Activated CD8-positive, alpha-beta memory T cell treated with anti-CD3 and anti-CD28 coated beads, Interleukin-2, amount 10 ng/mL, durations not matched to agents 7 days and 5 days (primary cell): ENCODE measurements around the gene TOPAZ1. TPM values are rescaled to one million over a fixed set of nuclear protein-coding genes. Genes with fewer than 3 reads are reported as not detected.

ENCODE experiments used
- ATAC-seq: fragments of 150-1000 bp; cut with Tn5 transposase; one replicate; pipeline ENCODE4 v1.10.0; 2021; ENCODE audit warnings: moderate library complexity
- CTCF ChIA-PET: fragments of 350-600 bp; sonication (Branson Sonifier 250); formaldehyde crosslinking; loops from one replicate; lab custom pipeline; 2021; ENCODE audit warnings: antibody characterized with exemption; lab: Charles Lee
- DNase-seq: peaks from one replicate; pipeline ENCODE4 v3.0.0-alpha.2; 2020
- H3K27ac Mint-ChIP-seq: one replicate; pipeline ENCODE4 v1.8.0; 2021; ENCODE audit warnings: mild to moderate bottlenecking, mixed read lengths
- H3K27me3 Mint-ChIP-seq: one replicate; pipeline ENCODE4 v1.8.0; 2021; ENCODE audit warnings: mixed read lengths
- H3K36me3 Mint-ChIP-seq: one replicate; pipeline ENCODE4 v1.8.0; 2021; ENCODE audit warnings: mild to moderate bottlenecking, mixed read lengths
- H3K4me1 Mint-ChIP-seq: one replicate; pipeline ENCODE4 v1.8.0; 2021; ENCODE audit warnings: mixed read lengths
- H3K4me3 Mint-ChIP-seq: one replicate; pipeline ENCODE4 v1.8.0; 2021; ENCODE audit warnings: mild to moderate bottlenecking, moderate library complexity, mixed read lengths
- H3K9me3 Mint-ChIP-seq: one replicate; pipeline ENCODE4 v1.8.0; 2022; ENCODE audit warnings: low read depth, mixed read lengths
- total RNA-seq, 2 experiments: library from RNA; stranded (reverse); gene quantifications; one replicate each; pipeline ENCODE4 v1.2.3, GENCODE V29; 2021

The TOPAZ1 gene
- total RNA-seq, 2 experiments from 2014 or later, result not detected

DNA sequence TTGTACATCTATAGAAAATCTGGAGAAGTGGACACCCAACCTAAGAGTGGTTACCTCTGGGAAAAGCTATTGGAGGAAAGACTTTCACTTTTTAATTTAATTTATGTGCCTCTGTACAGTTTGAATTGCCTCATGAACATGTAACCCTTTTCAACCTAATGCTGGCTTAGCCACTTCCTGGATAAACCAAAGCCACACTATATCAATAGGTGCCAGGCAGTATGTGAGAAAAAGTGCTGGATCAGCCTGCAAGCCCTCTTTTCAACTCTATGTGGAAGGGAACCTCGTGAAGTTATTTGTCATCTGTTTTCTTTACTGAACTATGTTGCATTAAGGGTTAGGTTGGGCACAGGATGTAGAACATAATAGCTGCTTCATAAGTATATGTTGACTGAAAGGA lies 9.3 kb upstream of the TOPAZ1 start:
- no peak for DNase-seq
- peak; percentile 39 for ATAC-seq
- Mint-ChIP-seq H3K36me3 (no peaks in the 10 kb centered on the region), H3K4me1 (peaks cover 8% of the 10 kb centered on the region), H3K9me3 (no peaks in the 10 kb centered on the region), H3K27me3 (peaks cover 9% of the 10 kb centered on the region), H3K4me3 (no peak overlapping the region), H3K27ac (no peak overlapping the region)
- CTCF ChIA-PET, result no interaction called here

GRCh38 chr3:44234648-44235268 lies 6.9 kb upstream of the TOPAZ1 start:
- Mint-ChIP-seq H3K27me3 (peaks cover 14% of the 10 kb centered on the region), H3K4me3 (no peak overlapping the region), H3K27ac (no peak overlapping the region), H3K9me3 (no peaks in the 10 kb centered on the region), H3K36me3 (no peaks in the 10 kb centered on the region), H3K4me1 (peaks cover 8% of the 10 kb centered on the region)
- CTCF ChIA-PET, result interaction anchor here (1.1 to 1.9 kb wide), 3 partner anchors 8 to 21 kb away, joined by 3 to 7 read pairs (median 6); no protein-coding TSS in a partner anchor
- ATAC-seq, result no peak
- DNase-seq, result no peak

GRCh38 chr3:44235604-44236484 lies 5.8 kb upstream of the TOPAZ1 start:
- peak; percentile 63 for ATAC-seq
- H3K4me3 Mint-ChIP-seq, result no peak overlapping the region

DNA sequence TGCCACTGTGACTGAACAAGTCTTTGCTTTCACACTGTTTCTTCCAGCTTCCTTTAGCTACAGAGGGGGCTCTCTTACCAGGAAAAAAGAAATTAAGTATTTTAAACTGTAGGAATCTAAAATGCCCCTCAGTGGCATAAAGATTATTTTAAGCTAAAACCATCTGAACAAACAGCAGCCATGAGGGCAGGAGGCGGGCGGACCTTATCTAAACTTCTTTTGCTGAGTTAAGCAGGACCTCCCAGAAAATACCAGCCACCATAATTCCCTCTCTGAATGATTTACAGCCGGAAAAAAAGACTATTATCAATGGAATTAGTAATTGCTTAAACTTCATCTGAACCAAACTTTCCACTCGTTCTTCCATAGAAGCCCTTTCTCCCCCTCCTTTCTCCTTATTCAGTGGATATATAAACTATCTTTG lies 5.2 kb upstream of the TOPAZ1 start:
- no peak overlapping the region for H3K4me3 Mint-ChIP-seq
- H3K4me1 Mint-ChIP-seq, result peaks cover 8% of the 10 kb centered on the region
- DNase-seq (no peak), ATAC-seq (no peak)
- no peaks in the 10 kb centered on the region for H3K36me3 Mint-ChIP-seq
- peaks cover 14% of the 10 kb centered on the region for H3K27me3 Mint-ChIP-seq
- no peaks in the 10 kb centered on the region for H3K9me3 Mint-ChIP-seq
- CTCF ChIA-PET, result interaction anchor here (0.9 kb wide), 1 partner anchor 17 kb away, joined by 3 read pairs; no protein-coding TSS in a partner anchor
- no peak overlapping the region for H3K27ac Mint-ChIP-seq

More at GRCh38 chr3:44235604-44236484, 5.8 kb upstream of the TOPAZ1 start:
- Mint-ChIP-seq H3K27ac (no peak overlapping the region), H3K36me3 (no peaks in the 10 kb centered on the region), H3K4me1 (peaks cover 8% of the 10 kb centered on the region), H3K9me3 (no peaks in the 10 kb centered on the region), H3K27me3 (peaks cover 14% of the 10 kb centered on the region)
- CTCF ChIA-PET, result interaction anchor here (0.9 to 1.9 kb wide), 4 partner anchors 9 to 19 kb away, joined by 3 to 7 read pairs (median 4); no protein-coding TSS in a partner anchor
- peak; percentile 55 for DNase-seq

DNA sequence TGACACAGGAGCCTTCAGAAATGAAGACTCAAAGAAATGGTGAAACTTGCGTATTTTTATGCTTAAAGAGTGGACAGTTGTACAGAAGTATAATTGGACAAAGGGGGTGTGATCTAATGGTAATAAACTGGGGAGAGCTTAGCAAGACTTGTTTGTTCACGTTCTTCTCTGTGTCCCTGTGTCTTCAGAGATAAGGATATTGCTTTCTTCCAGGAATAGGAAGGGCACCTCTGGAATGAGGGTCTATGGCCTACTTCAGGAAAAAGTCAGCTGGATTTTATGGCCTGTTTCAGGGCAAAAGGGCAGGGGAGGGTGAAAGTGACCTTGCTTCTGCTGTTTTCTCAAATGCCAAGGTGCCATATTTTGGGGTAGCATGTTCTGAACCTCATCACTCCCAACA lies 4.5 kb upstream of the TOPAZ1 start:
- peaks cover 14% of the 10 kb centered on the region for H3K27me3 Mint-ChIP-seq
- H3K9me3 Mint-ChIP-seq, result no peaks in the 10 kb centered on the region
- no peak overlapping the region for H3K27ac Mint-ChIP-seq
- DNase-seq, result no peak
- H3K4me1 Mint-ChIP-seq, result peaks cover 8% of the 10 kb centered on the region
- ATAC-seq, result no peak
- no peaks in the 10 kb centered on the region for H3K36me3 Mint-ChIP-seq
- no peak overlapping the region for H3K4me3 Mint-ChIP-seq
- CTCF ChIA-PET, result no interaction called here

- no peaks in the 10 kb centered on the region for H3K9me3 Mint-ChIP-seq
- H3K4me1 Mint-ChIP-seq, result peaks cover 5% of the 10 kb centered on the region
- CTCF ChIA-PET, result no interaction called here
- no peaks in the 10 kb centered on the region for H3K36me3 Mint-ChIP-seq
- DNase-seq (no peak), ATAC-seq (no peak)
- H3K4me3 Mint-ChIP-seq, result no peak overlapping the region
- peaks cover 14% of the 10 kb centered on the region for H3K27me3 Mint-ChIP-seq
- H3K27ac Mint-ChIP-seq, result no peak overlapping the region
Measured at GRCh38 chr3:44237665-44238064, 4.0 kb upstream of the TOPAZ1 start.

GRCh38 chr3:44238889-44239288 lies 2.8 kb upstream of the TOPAZ1 start:
- DNase-seq (no peak), ATAC-seq (no peak)
- Mint-ChIP-seq H3K27ac (no peak overlapping the region), H3K4me3 (no peak overlapping the region), H3K4me1 (peaks cover 5% of the 10 kb centered on the region), H3K27me3 (peaks cover 24% of the 10 kb centered on the region), H3K36me3 (no peaks in the 10 kb centered on the region), H3K9me3 (no peaks in the 10 kb centered on the region)
- CTCF ChIA-PET, result no interaction called here

DNA sequence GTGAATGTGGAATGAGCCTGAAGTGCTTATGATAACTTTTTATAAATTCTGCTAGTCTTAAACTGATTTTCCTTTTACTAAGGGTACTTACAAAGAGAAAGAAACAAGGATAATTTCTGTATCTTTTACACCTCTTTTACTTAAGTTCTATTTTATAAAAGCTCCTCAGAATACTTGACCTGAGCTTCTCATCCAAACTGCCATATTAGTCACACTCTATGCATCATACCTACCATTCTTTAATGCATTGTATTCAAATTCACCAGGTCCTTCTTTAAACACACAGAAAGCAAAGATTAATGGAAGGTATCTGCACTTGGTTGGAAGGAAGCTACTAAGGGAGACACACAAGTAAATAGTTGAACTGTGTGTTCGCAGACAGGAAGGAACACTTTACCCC lies 1.6 kb upstream of the TOPAZ1 start:
- Mint-ChIP-seq H3K9me3 (no peaks in the 10 kb centered on the region), H3K4me1 (peaks cover 5% of the 10 kb centered on the region), H3K27me3 (peaks cover 31% of the 10 kb centered on the region), H3K36me3 (no peaks in the 10 kb centered on the region), H3K27ac (no peak overlapping the region), H3K4me3 (no peak overlapping the region)
- CTCF ChIA-PET, result no interaction called here
- no peak for DNase-seq
- ATAC-seq, result no peak

DNA sequence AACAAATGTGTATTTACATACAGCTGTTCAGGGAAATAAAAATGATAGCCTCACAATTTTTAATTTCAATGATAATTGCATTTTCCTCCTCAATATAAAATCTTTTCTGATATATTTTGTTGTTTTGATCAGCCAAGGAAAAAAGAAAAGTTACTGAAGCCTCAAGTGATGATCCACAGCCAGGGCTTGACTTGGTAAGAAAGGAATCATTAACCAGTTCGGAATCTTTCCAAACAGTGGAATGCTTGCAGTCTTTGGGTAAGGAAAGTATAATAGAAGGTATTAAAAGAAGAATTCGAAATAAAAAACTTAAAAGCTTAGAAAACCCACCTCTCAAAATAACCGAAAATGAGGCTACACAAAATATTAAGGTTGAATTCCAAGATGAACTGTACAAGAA lies 1.0 kb downstream of the TOPAZ1 start:
- no peaks in the 10 kb centered on the region for H3K9me3 Mint-ChIP-seq
- DNase-seq (no peak), ATAC-seq (no peak)
- H3K4me1 Mint-ChIP-seq, result no peaks in the 10 kb centered on the region
- H3K4me3 Mint-ChIP-seq, result no peak overlapping the region
- H3K27ac Mint-ChIP-seq, result no peak overlapping the region
- CTCF ChIA-PET, result no interaction called here
- H3K36me3 Mint-ChIP-seq, result no peaks in the 10 kb centered on the region
- peaks cover 31% of the 10 kb centered on the region for H3K27me3 Mint-ChIP-seq

DNA sequence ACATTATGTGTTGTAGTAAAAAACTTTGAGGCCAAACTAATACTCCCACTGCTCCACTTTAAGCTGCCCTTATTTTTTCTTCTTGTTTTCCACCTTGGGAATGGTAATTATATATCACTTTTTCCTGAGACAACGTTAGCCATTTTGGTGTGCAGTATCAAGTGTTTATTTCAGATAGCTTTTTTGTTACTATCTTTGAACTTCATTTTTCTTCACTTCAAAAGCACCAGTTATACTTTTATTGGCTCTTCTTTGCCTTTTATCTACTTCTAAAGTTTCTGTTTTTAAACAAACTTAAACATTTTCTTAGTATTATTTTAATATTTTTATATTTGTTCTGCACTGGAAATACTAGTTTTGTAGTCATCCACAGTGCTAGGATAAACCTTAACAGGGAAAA lies 6.5 kb downstream of the TOPAZ1 start:
- Mint-ChIP-seq H3K9me3 (peaks cover 8% of the 10 kb centered on the region), H3K27ac (no peak overlapping the region), H3K4me1 (no peaks in the 10 kb centered on the region), H3K4me3 (no peak overlapping the region), H3K36me3 (no peaks in the 10 kb centered on the region), H3K27me3 (peaks cover 33% of the 10 kb centered on the region)
- ATAC-seq (no peak), DNase-seq (no peak)
- CTCF ChIA-PET, result no interaction called here

DNA sequence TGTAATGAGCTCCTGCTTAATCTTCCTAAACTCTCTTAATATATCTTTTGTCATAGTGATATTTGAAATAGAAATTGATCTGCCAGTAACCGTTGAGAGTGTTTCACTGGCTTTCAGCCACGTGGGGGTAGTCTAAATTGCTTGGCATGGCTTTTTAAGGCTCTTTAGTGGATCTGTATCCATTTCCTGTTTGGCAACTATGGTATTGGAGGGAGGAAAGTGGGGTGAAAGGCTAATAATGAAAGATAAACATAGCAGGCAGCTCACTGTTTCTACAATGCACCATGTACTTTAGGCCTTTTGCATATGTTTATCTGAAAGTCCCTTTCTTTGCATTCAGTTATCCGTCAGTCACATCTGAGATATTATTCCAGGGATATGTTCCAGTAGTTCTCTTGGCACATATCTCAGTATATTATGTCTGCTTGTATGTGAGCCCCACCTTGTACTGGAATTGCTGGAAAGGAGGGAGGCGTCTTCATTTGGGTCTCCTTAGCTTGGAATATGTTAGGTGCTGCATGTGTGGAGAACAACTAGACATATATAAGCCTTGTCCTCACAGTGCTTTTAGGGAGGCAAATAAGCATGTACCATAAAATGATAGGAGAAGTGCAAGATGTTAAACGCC lies 10.8 kb downstream of the TOPAZ1 start:
- CTCF ChIA-PET, result no interaction called here

DNA sequence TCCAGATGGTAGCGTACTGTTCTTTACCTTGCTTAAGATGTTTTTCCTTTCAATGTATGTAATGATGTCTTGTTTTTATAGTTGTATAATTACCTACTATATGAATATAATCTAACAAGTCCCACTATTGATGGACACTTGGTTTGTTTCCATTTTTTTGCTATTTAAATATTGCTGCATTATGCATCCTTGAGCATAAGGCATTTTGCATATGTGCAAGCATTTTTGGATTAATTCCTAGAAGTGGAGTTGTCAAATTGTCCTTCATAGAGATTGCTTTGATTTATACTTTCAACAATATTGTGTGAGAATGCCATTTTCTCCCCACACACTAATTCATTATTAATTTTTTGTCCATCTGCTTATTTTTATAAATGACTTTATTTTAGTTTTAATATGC lies 17.7 kb downstream of the TOPAZ1 start:
- Mint-ChIP-seq H3K27me3 (peaks cover 18% of the 10 kb centered on the region), H3K9me3 (no peaks in the 10 kb centered on the region), H3K4me1 (no peaks in the 10 kb centered on the region), H3K27ac (no peak overlapping the region), H3K4me3 (no peak overlapping the region), H3K36me3 (no peaks in the 10 kb centered on the region)
- DNase-seq (no peak), ATAC-seq (no peak)
- CTCF ChIA-PET, result no interaction called here

More for the DNA sequence above, 10.8 kb downstream of the TOPAZ1 start:
- Mint-ChIP-seq H3K36me3 (no peaks in the 10 kb centered on the region), H3K4me3 (no peak overlapping the region), H3K4me1 (no peaks in the 10 kb centered on the region), H3K9me3 (peaks cover 8% of the 10 kb centered on the region), H3K27ac (no peak overlapping the region), H3K27me3 (peaks cover 10% of the 10 kb centered on the region)
- no peak for ATAC-seq
- no peak for DNase-seq

GRCh38 chr3:44264146-44264545 lies 22.5 kb downstream of the TOPAZ1 start:
- peaks cover 23% of the 10 kb centered on the region for H3K27me3 Mint-ChIP-seq
- no peak overlapping the region for H3K4me3 Mint-ChIP-seq
- no peak overlapping the region for H3K27ac Mint-ChIP-seq
- ATAC-seq, result no peak
- peaks cover 4% of the 10 kb centered on the region for H3K4me1 Mint-ChIP-seq
- no peaks in the 10 kb centered on the region for H3K9me3 Mint-ChIP-seq
- CTCF ChIA-PET, result no interaction called here
- DNase-seq, result no peak
- no peaks in the 10 kb centered on the region for H3K36me3 Mint-ChIP-seq
